Activated T-cell treated with anti-CD3 and anti-CD28 coated beads for 48 hours (primary cell): ENCODE results near the gene TSGA10.
"Not testable (repeated sequence)": the region's sequence is repeated elsewhere in the genome, so short reads cannot be mapped to it uniquely, and the experiment has no call there.

ENCODE experiments used
- DNase-seq: peaks from one replicate; pipeline ENCODE4 v3.0.0-alpha.2; 2020; ENCODE audit warnings: low read depth

TSGA10 gene

GRCh38 chr2:99152199-99152895, 2.4 kb downstream of the TSGA10 start:
- DNase-seq, result no peak

GRCh38 chr2:99150706-99151105, 4.0 kb downstream of the TSGA10 start:
- no peak for DNase-seq

GRCh38 chr2:99141110-99142108, 13.3 kb downstream of the TSGA10 start, which contains the start of gene C2orf15:
Gene C2orf15 (plus strand): TSS chr2:99141707. CDS start chr2:99150559, 8,852 bp downstream.
- peak; percentile 96 for DNase-seq

- no peak for DNase-seq
These were observed 14.0 kb downstream of the TSGA10 start for GRCh38 chr2:99140860-99141109.

- DNase-seq, result no peak
These were observed 14.5 kb downstream of the TSGA10 start for GRCh38 chr2:99140056-99140859.

DNA sequence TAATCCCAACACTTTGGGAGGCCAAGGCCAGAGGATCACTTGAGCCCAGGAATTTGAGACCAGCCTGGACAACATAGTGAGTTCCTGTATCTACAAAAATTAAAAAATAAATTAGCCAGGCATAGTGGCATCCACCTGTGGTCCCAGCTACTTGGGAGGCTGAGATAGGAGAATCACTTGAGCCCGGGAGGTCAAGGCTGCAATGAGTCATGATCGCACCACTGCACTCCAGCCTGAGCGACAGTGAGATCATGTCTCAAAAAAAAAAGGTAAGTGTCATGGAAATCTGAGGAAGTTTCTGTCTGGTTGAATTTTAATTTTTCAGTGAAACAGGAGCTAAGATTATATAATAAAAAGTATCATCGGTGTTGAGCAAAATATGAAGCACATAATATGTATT, 15.7 kb downstream of the TSGA10 start:
- no peak for DNase-seq

DNA sequence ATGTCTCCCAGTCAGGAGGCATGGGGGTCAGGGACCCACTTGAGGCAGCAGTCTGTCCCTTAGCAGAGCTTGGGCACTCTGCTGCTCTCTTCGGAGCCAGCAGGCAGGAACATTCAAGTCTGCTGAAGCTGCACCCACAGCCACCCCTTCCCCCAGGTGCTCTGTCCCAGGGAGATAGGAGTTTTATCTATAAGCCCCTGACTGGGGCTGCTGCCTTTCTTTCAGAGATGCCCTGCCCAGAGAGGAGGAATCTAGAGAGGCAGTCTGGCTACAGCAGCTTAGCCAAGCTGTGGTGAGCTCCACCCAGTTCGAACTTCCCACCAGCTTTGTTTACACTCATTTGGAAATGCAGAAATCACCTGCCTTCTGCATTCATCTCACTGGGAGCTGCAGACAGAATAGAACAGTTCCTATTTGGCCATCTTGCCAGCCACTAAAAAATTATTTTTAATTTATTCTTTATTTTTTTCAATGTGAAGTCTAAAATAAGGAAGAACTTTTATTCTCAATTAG, 19.6 kb downstream of the TSGA10 start:
- not testable (repeated sequence) for DNase-seq

- no peak for DNase-seq
These were observed 26.8 kb downstream of the TSGA10 start for GRCh38 chr2:99127981-99128380.

GRCh38 chr2:99112617-99113016, 42.1 kb downstream of the TSGA10 start:
- no peak for DNase-seq

- no peak for DNase-seq
These were observed 42.8 kb downstream of the TSGA10 start for GRCh38 chr2:99111945-99112344.

GRCh38 chr2:99111236-99111635, 43.5 kb downstream of the TSGA10 start:
- DNase-seq, result no peak

GRCh38 chr2:99106913-99107312, 47.8 kb downstream of the TSGA10 start:
- no peak for DNase-seq

DNA sequence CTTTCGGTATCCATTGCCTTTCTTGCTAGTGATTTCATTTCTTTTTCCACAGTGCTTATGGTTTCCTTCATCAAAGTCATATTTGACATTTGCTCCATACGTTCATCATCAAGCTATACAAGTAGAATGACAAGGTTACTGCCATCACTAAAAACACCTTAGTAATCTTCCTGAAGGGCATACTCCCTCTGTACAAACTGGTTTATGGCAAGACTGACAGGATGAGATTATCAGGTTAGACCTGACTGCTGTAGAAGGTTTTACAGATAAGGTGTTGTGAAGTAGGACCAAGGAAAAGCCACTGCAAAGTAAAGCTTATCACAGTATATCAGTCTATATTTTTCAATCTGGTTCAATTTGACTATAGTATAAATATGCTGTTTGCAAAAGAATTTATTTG, 50.7 kb downstream of the TSGA10 start:
- no peak for DNase-seq

DNA sequence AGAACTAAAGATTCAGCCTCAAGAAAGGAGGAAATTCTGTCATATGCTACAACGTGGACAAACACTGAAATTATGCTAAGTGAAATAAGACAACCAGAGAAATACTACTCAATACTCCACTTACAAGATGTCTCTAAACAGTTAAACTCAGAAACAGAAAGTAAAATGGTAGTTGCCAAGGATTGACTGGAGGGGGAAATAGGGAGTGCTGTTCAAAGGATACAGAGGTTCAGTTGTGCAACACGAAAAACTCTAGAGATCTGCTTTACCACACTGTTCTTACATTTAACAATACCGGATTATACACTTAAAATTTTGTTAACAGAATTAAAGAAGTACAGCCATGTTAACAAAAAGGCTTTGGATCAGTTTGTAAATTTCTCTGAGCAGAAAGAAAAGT, 53.0 kb downstream of the TSGA10 start:
- DNase-seq, result no peak

- DNase-seq, result no peak
These were observed 58.0 kb downstream of the TSGA10 start for GRCh38 chr2:99096728-99097127.

DNA sequence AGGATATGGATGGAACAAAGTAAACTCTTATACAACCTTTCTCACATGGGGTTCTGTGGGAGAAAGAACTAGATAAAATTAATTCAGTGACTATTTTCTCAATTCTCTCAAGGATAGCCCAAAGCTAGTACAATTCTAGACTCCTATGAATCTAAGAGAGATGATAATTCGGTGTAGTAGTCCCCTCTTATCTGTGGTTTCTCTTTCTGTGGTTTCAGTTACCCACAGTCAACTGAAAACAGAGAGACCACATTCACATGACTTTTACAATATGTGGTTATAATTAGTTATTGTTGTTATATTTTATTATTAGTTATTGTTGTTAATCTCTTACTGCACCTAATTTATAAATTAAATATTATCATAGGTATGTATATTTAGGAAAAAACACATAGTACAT, 66.7 kb downstream of the TSGA10 start:
- no peak for DNase-seq

DNA sequence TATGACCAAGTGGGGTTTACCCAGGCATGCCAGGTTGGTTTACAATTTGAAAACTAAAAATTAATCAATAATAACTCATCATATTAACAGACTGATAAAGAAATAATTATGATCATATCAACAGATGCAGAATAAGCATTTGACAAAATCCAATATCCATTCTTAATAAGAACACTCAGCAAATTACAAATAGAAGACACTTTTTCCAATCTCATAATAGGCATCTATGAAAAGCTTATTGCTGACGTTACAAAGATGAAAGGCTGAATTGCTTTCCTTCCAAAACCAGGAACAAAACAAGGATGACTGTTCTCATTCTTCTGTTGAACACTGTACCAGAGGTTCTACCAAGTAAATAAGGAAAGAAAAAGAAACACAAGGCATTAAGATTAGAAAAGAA, 68.4 kb downstream of the TSGA10 start:
- no peak for DNase-seq

DNA sequence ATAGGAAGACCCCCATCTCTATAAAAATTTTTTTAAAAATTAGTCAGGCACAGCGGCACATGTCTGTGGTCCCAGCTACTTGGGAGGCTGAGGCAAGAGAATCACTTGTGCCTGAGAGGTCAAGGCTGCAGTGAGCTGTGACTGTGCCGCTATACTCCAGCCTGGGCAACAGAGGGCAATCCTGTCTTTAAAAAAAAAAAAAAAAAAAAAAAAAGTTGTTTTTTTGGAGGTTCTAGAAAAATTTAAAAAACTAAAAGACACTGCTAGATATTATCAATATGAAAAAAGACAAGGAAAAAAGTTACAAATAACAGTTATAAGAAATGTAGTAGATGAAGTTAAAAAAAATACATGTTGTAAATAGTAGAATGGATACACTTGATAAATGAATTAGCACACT, 69.3 kb downstream of the TSGA10 start:
- no peak for DNase-seq

- DNase-seq, result no peak
These were observed 70.5 kb downstream of the TSGA10 start for GRCh38 chr2:99084256-99084655.

DNA sequence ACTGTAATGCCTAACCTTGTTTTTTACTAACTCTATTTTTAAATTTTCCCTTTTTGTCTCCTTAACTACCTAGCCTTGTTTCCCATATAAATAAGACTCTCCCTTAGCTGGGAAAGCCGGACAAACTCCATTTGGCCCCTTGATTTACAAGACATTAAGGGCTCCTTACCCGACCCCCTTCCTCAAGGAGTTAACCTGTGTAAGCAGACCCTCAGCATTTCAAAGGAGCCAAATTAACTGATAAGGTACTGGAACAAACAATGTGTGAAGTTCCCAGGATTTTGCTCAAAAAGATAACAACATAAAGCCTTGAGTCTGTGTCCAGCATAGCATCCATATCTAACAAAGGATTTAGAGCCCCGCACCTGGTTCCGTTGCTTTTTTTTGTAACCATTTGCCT, 72.9 kb downstream of the TSGA10 start:
- no peak for DNase-seq

DNA sequence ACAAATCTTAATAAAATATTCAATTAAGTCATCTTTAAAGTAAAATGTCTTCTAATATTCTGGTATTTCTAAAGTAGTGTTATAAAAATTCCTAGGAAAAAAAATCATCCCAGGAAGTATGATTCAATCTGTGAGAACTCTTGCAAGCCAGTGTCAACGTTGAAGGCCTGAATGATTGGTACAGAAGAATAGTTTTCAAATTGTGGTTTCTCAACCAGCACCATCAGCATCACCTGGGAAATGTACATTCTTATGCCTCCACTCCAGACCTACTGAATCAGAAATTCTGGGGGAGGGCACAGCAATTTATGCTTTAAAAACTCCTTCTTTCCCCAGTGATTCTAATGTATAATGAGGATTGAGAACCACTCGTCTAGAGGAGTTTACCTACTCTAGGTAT, 75.5 kb downstream of the TSGA10 start:
- DNase-seq, result no peak

DNA sequence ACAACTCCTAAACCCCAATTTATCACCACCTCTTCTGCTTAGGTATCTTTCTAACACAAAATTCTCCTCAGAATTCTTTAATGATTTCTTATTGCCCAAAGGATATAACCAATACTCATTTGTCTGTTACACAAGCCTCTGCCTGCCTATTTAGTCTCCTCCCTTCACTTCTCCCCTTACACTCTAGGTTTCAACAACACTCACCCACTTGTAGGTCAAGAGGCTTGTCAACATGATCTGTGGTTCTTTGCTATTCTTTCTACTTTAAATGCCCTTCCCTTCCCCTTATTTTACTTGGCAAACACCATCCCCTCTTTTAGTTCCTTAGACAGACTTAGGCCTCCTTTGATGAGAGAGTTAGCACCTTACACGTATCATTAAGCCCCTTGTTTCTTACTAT, 82.2 kb downstream of the TSGA10 start:
- DNase-seq, result no peak
